Astrocyte (in vitro differentiated cells and primary cell): ENCODE measurements around the gene STXBP2.

Experiments used
- EZH2 ChIP-seq: IDR thresholded peaks from 2 replicates; pipeline ENCODE4 v1.6.1; 2012; ENCODE audit warnings: mild to moderate bottlenecking, low read length, inconsistent platforms; ENCODE audit not compliant: insufficient read depth
- TF ChIP-seq, protein P1 (sequence below): IDR thresholded peaks from 2 replicates; pipeline ENCODE4 v1.5.1; 2011; ENCODE audit warnings: low read depth, mild to moderate bottlenecking, inconsistent platforms, low read length, moderate library complexity; ENCODE audit not compliant: insufficient read depth

DNA sequence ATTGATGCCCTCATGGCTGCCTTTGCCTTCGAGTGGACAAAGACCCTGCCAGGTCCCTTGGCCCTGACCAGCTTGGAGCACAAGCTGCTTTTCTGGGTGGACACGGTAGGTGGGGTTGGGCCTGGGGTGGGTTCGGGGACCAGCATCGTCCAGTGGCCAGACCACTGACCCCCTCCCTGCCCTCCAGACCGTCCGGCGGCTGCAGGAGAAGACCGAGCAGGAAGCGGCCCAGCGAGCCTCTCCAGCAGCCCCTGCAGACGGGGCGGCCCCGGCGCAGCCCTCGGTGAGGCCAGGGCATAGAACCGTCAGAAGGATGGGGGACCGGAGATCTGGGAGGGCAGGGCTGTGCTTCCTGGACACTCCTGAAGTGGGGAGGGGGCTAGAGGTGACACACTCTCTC is 30.6 kb upstream of the STXBP2 start:
- TF ChIP-seq, protein P1, sequence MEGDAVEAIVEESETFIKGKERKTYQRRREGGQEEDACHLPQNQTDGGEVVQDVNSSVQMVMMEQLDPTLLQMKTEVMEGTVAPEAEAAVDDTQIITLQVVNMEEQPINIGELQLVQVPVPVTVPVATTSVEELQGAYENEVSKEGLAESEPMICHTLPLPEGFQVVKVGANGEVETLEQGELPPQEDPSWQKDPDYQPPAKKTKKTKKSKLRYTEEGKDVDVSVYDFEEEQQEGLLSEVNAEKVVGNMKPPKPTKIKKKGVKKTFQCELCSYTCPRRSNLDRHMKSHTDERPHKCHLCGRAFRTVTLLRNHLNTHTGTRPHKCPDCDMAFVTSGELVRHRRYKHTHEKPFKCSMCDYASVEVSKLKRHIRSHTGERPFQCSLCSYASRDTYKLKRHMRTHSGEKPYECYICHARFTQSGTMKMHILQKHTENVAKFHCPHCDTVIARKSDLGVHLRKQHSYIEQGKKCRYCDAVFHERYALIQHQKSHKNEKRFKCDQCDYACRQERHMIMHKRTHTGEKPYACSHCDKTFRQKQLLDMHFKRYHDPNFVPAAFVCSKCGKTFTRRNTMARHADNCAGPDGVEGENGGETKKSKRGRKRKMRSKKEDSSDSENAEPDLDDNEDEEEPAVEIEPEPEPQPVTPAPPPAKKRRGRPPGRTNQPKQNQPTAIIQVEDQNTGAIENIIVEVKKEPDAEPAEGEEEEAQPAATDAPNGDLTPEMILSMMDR, result no peak
- no peak for TF ChIP-seq EZH2
